ENCODE measurements around the gene MAPK8.
A peak's percentile ranks its signal among the peaks of the same experiment; 100 is the strongest.
"Not testable (repeated sequence)": the region's sequence is repeated elsewhere in the genome, so short reads cannot be mapped to it uniquely, and the experiment has no call there.

Gene MAPK8

DNA sequence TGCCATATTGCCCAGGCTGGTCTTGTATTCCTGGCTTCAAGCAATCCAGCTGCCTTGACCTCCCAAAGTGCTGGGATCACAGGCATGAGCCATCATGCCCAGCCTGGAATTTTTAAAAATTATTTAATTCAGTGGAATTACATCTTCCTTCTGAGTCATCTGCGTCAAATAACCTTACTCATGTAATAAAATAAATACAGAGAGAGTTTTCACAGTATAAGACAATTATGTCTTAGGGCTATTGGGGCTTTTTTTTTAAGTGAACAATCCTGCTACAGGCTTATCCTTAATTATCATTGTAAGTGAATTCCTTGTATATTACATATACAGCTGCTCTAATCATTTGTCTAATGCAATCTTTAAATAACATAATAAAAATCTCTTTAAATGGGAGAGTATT, 108.3 kb downstream of the MAPK8 start:
- Histone ChIP-seq H3K36me3 (peaks cover 33% of the 10 kb centered on the region), H3K4me3 (ENCODE audit: low read depth, low read length) (no peak overlapping the region), H3K27ac (no peak overlapping the region), H3K27me3 (ENCODE audit: insufficient read depth, low read depth, severe bottlenecking) (no peaks in the 10 kb centered on the region), H3K9me3 (ENCODE audit: severe bottlenecking) (peaks cover 3% of the 10 kb centered on the region)
- no peak for DNase-seq
- no peak for TF ChIP-seq CTCF (IDR thresholded peaks at IDR 0.05; ENCODE audit: low read depth, low read length)

GRCh38 chr10:48416584-48417232, 110.2 kb downstream of the MAPK8 start:
- TF ChIP-seq CTCF (IDR thresholded peaks at IDR 0.05; ENCODE audit: low read depth, low read length) = no peak
- no peak for DNase-seq
- H3K9me3 ChIP-seq (ENCODE audit: severe bottlenecking) = peaks cover 3% of the 10 kb centered on the region
- no peak overlapping the region for H3K4me3 ChIP-seq (ENCODE audit: low read depth, low read length)
- H3K27me3 ChIP-seq (ENCODE audit: insufficient read depth, low read depth, severe bottlenecking) = no peaks in the 10 kb centered on the region
- H3K27ac ChIP-seq = 0 out of 2 replicates have a peak overlapping the region, but pooled peaks have one; percentile 42
- H3K36me3 ChIP-seq = peaks cover 22% of the 10 kb centered on the region

DNA sequence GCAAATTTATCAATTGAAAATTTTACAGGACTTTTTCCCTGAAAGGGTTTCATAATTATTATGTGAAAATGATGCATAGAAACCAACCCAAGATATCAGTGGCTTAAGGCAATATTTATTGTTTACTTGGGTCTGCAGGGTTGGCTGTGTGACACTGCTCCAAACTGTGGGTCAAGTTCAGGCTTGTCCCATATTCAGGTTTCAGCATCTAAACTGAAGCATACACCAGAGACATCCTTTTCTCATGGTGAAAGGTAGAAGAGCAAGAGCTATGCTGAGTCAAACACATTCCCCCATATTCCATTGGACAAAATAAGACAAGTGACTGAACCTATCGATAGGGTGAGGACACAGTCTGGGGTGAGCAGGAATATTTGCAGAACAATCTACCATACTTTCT, 110.9 kb downstream of the MAPK8 start:
- no peaks in the 10 kb centered on the region for H3K9me3 ChIP-seq (ENCODE audit: severe bottlenecking)
- TF ChIP-seq CTCF (IDR thresholded peaks at IDR 0.05; ENCODE audit: low read depth, low read length) = no peak
- peak overlapping the region; percentile 42 for H3K27ac ChIP-seq
- no peak overlapping the region for H3K4me3 ChIP-seq (ENCODE audit: low read depth, low read length)
- H3K36me3 ChIP-seq = peaks cover 16% of the 10 kb centered on the region
- DNase-seq = no peak
- no peaks in the 10 kb centered on the region for H3K27me3 ChIP-seq (ENCODE audit: insufficient read depth, low read depth, severe bottlenecking)

DNA sequence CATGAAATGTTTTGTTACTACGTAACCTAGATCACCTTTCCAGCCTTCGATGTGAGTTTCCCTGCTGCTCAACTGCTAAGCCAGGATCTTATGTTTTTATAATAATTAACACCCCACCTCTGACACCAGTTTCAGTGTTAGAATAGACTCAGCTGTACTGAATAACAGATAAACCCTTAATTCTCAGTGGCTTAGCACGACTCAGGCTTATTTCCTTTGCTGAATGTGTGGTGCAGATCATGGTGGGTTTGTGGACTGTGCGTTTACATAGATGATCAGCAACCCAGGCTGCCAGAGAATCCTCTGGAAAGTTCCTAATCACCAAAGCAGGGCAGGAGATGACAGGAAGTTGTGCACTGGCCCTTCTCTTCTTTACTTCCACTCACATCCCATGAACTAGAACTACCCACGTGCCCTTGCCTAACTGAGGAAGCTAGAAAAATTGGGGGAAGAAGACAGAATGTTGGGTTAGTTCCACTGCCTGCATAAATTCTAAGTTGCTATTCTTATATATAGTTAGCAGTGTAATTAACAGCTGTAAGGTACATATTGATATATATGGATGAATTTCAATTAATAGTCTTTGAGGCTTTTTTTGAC, 111.8 kb downstream of the MAPK8 start:
- TF ChIP-seq CTCF (IDR thresholded peaks at IDR 0.05; ENCODE audit: low read depth, low read length) = no peak
- Histone ChIP-seq H3K27me3 (ENCODE audit: insufficient read depth, low read depth, severe bottlenecking) (no peaks in the 10 kb centered on the region), H3K27ac (peak overlapping the region; percentile 42), H3K36me3 (peaks cover 10% of the 10 kb centered on the region), H3K4me3 (ENCODE audit: low read depth, low read length) (no peak overlapping the region), H3K9me3 (ENCODE audit: severe bottlenecking) (no peaks in the 10 kb centered on the region)
- peak; percentile 50 for DNase-seq

DNA sequence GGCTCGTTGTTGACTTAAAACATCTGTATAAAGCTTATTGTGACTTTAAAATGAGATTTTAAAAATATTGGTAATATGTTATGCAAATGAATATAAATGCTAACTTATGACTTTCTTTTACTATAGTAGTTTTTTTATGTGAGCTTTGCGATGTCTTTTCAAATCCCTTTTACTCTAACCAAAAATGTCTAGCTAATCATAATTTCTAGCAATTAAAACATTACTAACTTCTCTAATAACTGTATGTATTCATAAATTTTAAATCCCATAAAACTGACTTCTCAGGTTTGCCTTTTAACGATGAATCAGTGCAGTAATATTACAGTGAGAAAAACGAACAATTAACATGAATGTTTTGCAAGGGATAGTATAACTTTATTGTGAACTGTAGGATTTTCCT, 113.2 kb downstream of the MAPK8 start:
- no peak for TF ChIP-seq CTCF (IDR thresholded peaks at IDR 0.05; ENCODE audit: low read depth, low read length)
- H3K9me3 ChIP-seq (ENCODE audit: severe bottlenecking) = no peaks in the 10 kb centered on the region
- peaks cover 8% of the 10 kb centered on the region for H3K36me3 ChIP-seq
- no peak for DNase-seq
- H3K27ac ChIP-seq = no peak overlapping the region
- no peaks in the 10 kb centered on the region for H3K27me3 ChIP-seq (ENCODE audit: insufficient read depth, low read depth, severe bottlenecking)
- H3K4me3 ChIP-seq (ENCODE audit: low read depth, low read length) = no peak overlapping the region

GRCh38 chr10:48421862-48422261, 115.4 kb downstream of the MAPK8 start:
- not testable (repeated sequence) for H3K4me3 ChIP-seq (ENCODE audit: low read depth, low read length); H3K27ac ChIP-seq; DNase-seq; H3K9me3 ChIP-seq (ENCODE audit: severe bottlenecking); H3K27me3 ChIP-seq (ENCODE audit: insufficient read depth, low read depth, severe bottlenecking)
- peaks cover 17% of the 10 kb centered on the region for H3K36me3 ChIP-seq

Data from WERI-Rb-1 (cell line).